ENCODE measurements around the gene WBP2.
"Not testable (repeated sequence)": the region's sequence is repeated elsewhere in the genome, so short reads cannot be mapped to it uniquely, and the experiment has no call there.

DNA sequence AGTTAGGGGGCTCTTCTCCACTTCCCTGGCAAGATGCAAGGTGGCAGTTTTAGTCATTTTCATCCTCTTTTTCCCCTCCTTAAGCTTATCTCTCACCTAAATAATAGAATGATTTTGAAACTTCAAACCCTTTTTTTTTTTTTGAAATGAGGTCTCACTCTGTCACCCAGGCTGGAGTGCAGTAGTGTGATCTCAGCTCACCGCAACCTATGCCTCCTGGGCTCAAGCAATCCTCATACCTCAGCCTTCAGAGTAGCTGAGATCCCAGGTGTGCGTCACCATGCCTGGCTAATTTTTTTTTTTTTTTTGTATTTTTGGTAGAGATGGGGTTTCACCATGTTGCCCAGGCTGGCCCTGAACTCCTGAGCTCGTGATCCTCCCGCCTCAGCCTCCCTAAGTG, 9.8 kb upstream of the WBP2 start:
- TF ChIP-seq, protein P1, sequence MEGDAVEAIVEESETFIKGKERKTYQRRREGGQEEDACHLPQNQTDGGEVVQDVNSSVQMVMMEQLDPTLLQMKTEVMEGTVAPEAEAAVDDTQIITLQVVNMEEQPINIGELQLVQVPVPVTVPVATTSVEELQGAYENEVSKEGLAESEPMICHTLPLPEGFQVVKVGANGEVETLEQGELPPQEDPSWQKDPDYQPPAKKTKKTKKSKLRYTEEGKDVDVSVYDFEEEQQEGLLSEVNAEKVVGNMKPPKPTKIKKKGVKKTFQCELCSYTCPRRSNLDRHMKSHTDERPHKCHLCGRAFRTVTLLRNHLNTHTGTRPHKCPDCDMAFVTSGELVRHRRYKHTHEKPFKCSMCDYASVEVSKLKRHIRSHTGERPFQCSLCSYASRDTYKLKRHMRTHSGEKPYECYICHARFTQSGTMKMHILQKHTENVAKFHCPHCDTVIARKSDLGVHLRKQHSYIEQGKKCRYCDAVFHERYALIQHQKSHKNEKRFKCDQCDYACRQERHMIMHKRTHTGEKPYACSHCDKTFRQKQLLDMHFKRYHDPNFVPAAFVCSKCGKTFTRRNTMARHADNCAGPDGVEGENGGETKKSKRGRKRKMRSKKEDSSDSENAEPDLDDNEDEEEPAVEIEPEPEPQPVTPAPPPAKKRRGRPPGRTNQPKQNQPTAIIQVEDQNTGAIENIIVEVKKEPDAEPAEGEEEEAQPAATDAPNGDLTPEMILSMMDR (IDR thresholded peaks at IDR 0.05; ENCODE audit: poor library complexity) = not testable (repeated sequence)
- not testable (repeated sequence) for TF ChIP-seq EZH2 (IDR thresholded peaks at IDR 0.05; ENCODE audit: borderline replicate concordance); EZH2phosphoT487 (IDR thresholded peaks at IDR 0.05; ENCODE audit: low read depth, severe bottlenecking, unreplicated experiment)

Data from hepatocyte (in vitro differentiated cells).